HG03469 (cell line): Measurements from ENCODE around the gene EMSY.
"Not testable (repeated sequence)": the region's sequence is repeated elsewhere in the genome, so short reads cannot be mapped to it uniquely, and the experiment has no call there.

Experiments used
- ATAC-seq: cut with Tn5 transposase; IDR thresholded peaks from one replicate; pipeline ENCODE4 v1.9.1; 2021; ENCODE audit warnings: mild to moderate bottlenecking, moderate library complexity, moderate number of reproducible peaks; ENCODE audit not compliant: unreplicated experiment

Gene EMSY

DNA sequence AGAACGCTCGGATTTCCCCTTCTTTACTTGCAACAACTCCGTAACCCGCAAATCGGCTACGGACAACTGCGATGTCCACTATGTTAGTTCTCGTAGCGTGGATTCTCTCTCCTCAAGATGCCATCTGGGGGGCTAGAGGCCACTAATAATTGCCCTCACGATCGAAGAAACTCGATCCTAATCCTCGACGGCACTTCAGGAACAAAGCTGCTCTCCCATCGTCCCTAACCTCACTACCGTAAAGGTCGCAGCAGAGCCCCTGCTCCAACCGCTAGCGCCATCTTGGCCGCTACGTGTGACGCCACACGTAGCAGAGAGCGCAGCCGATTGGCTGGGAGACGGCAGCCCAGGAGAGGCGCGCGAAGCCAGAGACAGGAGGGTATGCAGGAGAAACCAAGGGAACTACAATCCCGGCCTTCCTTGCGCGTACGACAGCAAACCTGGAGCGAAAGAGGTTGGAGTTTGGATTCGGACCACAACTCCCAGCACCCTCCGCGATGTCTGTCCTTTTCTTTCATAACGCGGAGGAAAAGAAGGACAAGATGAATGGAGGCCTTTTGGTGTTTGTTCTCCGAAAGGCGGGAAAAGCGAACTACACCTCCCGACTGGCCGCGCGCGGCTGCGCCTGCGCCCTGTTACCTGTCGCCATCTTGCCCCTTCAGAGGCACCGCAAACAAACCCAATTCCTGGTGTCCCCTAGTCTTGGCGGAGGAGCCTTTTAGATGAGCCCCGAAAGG, at the start of gene EMSY:
EMSY (plus strand) TSS at position 635 of the 737 bp plus-strand sequence. CDS start 1,921 bp downstream, outside the sequence.
- ATAC-seq, result peak; percentile 83

DNA sequence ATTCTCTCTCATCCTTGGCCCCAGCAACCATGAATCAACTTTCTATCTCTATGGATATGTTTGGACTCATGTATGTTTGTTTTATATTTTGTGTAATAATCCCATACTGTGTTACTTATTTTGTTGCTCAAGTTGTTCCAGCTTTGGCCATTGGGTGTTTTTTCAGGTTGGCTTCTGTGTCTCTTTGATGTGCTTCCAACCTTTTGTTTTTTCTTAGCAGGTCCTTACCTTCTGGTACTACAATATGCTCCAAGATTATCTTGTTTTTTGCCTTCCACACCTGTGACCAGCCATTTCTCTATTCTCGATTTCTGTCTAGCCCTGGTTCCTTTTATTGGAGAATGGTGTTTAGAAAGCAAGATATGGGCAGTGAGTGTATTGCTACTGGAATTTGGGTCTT, 49.5 kb upstream of the EMSY start:
- no peak for ATAC-seq

- no peak for ATAC-seq
These were observed 47.4 kb upstream of the EMSY start for GRCh38 chr11:76397383-76397782.

GRCh38 chr11:76400967-76401366, 43.9 kb upstream of the EMSY start:
- no peak for ATAC-seq

GRCh38 chr11:76401484-76401883, 43.3 kb upstream of the EMSY start:
- ATAC-seq, result not testable (repeated sequence)

- no peak for ATAC-seq
These were observed 38.5 kb upstream of the EMSY start for GRCh38 chr11:76406359-76406758.

DNA sequence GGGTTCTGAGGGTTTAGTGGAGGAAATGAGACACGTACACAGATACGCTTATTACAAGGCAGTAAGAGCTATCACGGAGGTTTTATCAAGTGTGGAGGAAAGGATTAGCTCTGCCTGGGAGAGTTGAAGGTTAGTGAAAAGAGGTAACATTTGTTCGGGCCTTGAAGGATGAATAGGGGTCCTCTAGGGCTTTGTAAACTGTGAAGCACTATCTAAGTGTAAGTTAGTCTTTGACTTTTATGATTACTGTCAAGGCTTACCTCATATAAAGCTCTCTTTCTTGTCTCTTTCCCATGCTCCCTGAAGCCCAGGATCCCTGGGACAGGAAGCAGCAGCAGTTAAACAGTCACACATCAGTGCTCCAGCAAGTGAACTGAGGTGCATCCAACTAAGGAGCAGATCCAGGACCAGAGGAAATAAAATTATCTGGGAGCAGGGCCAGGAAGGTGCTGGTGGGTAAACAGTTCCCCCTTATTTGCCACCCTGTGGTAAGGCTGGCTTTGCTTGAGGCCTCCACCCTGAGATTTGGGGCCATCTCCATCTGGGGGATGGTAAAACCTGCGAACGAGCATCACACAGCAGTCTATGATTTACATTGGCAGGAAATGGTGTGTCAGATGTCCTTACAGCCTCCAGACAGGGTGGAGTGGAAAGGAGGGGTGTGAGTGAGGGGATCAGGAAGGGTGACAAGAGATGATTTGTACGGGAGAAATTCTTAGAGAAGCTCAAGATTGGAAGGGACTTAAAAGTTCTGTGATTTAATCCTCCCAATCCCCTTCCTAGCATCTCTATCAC, 36.5 kb upstream of the EMSY start:
- ATAC-seq, result no peak

GRCh38 chr11:76410851-76411357, 33.9 kb upstream of the EMSY start:
- no peak for ATAC-seq

DNA sequence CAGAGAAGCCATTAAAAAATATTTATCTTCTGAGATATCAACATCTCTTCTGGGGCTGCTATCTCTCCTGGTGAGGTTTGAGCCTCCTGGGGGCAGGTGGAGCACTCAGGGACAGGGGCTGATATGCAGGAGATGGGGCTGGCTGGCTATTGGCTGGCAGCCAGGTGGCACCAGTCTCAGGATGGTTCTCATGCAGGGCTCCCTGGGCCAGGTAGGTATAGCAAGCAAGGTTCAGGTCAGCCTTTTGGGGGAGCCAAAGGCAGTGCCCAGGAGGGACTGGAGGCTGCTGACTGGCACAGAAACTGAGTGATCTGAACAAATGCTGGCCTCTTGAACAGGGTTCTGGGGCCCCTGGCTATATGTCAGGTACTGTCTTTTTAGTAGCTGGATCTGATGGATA, 29.7 kb upstream of the EMSY start:
- ATAC-seq, result no peak

GRCh38 chr11:76419896-76420295, 24.9 kb upstream of the EMSY start:
- ATAC-seq, result no peak

DNA sequence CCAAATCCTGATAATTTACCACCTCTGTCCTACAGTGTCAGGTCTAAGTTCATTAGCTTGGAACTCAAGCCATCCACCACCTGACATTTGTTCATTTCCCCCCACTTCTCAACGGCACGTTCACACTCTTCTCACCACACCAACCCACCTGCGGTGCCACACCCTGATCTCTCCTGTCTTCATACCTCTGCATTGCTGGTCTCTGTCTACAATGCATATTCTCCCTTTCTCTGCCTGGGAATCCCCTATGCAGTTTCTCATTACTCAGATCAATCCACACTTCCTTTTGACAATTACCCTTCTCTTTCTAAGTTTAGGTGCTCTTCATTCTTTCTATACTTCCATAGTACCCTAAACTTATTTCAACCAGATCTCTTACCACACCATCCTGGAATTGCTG, 20.4 kb upstream of the EMSY start:
- no peak for ATAC-seq

GRCh38 chr11:76424891-76425290, 19.9 kb upstream of the EMSY start:
- no peak for ATAC-seq

DNA sequence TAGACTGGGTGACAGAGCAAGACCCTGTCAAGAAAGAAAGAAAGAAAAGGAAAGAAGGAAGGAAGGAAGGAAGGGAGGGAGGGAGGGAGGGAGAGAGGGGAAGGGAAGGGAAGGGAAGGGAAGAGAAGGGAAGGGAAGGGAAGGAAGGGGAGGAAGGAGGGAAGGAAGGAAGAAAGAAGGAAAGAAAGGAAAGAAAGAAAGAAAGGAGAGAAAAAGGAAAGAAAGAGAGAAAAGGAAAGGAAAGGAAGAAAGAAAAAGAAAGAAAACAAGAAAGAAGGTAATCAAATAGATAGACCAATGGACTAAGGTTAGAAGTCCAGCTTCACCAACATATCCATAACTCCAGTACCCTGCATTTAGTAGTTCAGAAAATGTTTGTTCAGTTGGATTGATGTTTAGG, 18.2 kb upstream of the EMSY start:
- ATAC-seq, result no peak

- ATAC-seq, result no peak
These were observed 8.8 kb upstream of the EMSY start for GRCh38 chr11:76436020-76436419.

DNA sequence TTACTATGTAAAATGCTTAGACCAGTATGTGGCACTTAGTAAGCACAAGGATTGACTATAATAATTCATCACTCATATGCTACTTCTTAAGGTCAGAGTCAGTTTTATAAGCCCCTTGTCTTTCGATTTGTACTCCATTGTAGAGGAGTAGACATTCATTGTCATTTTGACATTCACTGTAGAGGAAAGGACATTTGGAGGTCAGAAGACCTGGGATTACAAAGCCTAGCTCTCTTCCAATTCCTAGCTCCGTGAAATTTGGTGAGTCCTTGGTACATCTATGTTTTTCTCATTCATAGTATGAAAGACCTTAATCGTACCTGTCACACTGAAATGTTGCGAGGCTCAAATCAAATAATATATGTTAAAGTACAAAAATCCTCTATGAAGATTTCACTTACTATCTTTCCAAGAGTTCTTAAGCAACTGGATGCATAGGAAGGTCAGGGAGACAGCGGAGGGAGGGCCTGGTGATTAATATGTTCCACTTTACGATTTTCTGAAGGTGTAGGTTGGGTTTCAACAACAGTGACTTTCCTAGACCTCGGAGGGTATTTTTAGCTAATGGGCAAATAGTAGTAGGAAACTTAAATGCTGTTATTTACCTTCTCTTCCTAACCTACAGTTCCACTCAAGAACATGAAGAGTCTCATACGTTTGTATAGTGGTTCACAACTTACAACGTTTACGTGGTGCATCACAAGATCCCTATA, 1.4 kb upstream of the EMSY start:
- no peak for ATAC-seq

GRCh38 chr11:76444065-76444383, 794 bp upstream of the EMSY start:
- no peak for ATAC-seq

DNA sequence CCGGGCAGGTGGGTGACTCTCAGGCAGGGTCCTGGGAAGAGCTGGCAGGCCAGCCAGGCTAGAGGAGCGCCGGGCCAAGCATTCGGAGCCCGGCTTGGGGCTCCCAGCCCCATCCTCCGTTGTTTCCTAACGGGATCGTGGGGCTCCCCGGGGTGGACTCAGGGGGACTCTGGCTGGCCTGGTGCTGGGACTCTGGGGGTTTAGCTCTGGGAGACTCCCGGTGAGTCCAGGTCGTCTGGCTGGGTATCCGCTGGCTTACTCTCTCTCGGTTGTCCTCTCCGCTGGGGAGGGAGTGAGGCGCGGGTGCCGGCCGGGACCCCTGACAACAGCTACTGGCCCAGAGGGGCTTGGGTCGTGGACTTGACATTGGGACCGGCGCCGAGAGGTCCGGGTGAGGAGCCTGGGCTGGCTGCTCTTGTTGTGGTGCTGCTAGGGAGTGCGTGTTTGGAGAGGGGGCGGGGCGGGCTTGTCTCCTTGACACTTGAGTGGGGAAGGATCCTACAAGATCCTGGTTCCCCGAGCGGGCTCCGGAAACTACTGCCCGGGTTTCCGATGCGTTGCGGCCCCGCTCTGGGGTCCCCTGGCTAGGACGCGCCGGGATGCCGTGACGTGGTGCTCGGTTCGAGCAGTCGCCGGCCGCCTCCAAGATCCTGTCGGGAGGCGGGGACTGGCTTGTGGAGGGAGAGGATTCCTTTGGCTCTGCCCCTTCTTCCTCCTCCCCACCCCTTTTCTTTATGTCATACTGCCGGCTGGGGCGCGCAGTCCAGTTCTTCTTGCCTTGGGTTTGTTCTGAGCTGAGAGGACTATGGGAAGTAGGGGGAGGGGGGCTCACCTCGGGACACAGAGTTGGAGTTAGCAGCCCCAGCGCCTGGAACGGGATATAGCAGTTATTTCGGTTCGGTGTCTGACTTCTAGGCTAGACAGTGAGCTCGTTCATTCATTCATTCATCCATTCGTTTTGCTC, 585 bp downstream of the EMSY start:
- ATAC-seq, result peak; percentile 3

GRCh38 chr11:76448506-76448905, 3.7 kb downstream of the EMSY start:
- no peak for ATAC-seq

- no peak for ATAC-seq
These were observed 8.4 kb downstream of the EMSY start for GRCh38 chr11:76453248-76453647.

GRCh38 chr11:76455331-76455730, 10.5 kb downstream of the EMSY start:
- ATAC-seq, result no peak
